GM18519 (cell line): Measurements from ENCODE around the gene C10orf71.

Experiments
- ATAC-seq: cut with Tn5 transposase; IDR thresholded peaks from one replicate; pipeline ENCODE4 v1.9.1; 2021; ENCODE audit warnings: mild to moderate bottlenecking, moderate library complexity; ENCODE audit not compliant: unreplicated experiment, low FRiP score

Gene C10orf71

DNA sequence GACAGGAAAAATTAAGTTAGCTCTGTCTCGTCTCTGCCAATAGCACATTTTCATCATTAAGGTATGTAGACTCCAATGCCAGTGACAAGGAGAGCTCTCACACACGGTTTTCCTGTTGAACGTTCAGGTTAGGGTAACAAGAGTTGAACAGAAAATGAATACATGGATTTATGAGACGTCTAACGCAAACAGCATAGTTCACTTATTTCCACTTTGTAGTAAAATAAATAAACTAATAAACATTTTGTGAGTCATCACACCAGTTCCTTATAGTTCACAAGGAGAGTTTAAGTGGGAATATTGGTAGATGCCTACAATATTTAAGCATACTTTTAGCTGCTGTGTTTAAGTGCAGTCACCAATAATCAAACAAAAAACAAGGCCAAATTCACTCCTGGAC is 75.8 kb downstream of the C10orf71 start:
- no peak for ATAC-seq

DNA sequence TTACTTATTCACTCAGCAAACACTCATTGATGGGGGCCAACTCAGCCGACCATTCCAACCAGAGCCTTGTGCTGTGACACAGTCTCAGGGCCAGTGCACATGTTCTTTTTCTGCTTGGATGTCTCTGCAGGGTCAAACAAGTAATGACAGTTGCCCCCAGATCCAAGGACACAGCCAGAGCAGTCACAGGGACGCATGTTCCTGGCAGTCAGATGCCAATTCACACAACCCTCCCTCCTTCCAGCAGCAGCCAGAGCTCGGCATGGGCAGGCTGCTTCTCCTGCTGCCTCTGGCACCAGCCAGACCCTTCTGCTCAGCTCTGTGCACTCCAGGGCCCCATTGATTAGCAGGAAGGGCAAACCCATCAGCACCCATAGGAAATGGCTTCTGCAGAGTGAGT is 76.6 kb downstream of the C10orf71 start:
- no peak for ATAC-seq
